ENCODE data around the gene CYP4F22. TPM values are rescaled to one million over a fixed set of nuclear protein-coding genes. Genes with fewer than 3 reads are reported as not detected.
"Not testable (repeated sequence)": the region's sequence is repeated elsewhere in the genome, so short reads cannot be mapped to it uniquely, and the experiment has no call there.

CYP4F22 gene
- total RNA-seq, 4 donors from 2014 or later: 65.3 to 119 (median 96.1) TPM

- intact Hi-C loops (cut with DNase I; ENCODE audit: low total_unique reads): no loop called here
- no peak for TF ChIP-seq CTCF (IDR thresholded peaks at IDR 0.05)
- TF ChIP-seq POLR2A (IDR thresholded peaks at IDR 0.05): no peak
These were observed 6.1 kb upstream of the CYP4F22 start for GRCh38 chr19:15502264-15502663.

GRCh38 chr19:15506074-15506571 is 2.2 kb upstream of the CYP4F22 start:
- intact Hi-C loops (cut with DNase I; ENCODE audit: low total_unique reads): no loop called here

More at GRCh38 chr19:15502264-15502663, 6.1 kb upstream of the CYP4F22 start:
- DNase-seq (ENCODE audit: low spot score in 2 of 2): no peak
- WGBS, 2 donors: 57 to 61% methylated on average over 1 of the region's 1 CpG
- no peak overlapping the region for H3K4me3 ChIP-seq (ENCODE audit: low read depth, poor library complexity, severe bottlenecking)

GRCh38 chr19:15507068-15508034 is 974 bp upstream of the CYP4F22 start:
- intact Hi-C loops (cut with DNase I; ENCODE audit: low total_unique reads): no loop called here
- TF ChIP-seq CTCF (IDR thresholded peaks at IDR 0.05): no peak
- TF ChIP-seq POLR2A (IDR thresholded peaks at IDR 0.05): no peak
- no peak for DNase-seq (ENCODE audit: low spot score in 2 of 2)
- 57 to 64% methylated on average over 14 of the region's 14 CpGs for WGBS, 2 donors
- H3K4me3 ChIP-seq (ENCODE audit: low read depth, poor library complexity, severe bottlenecking): no peak overlapping the region

More at GRCh38 chr19:15506074-15506571, 2.2 kb upstream of the CYP4F22 start:
- 78 to 80% methylated on average over 5 of the region's 5 CpGs for WGBS, 2 donors
- DNase-seq (ENCODE audit: low spot score in 2 of 2): no peak
- TF ChIP-seq CTCF (IDR thresholded peaks at IDR 0.05) (no peak), POLR2A (IDR thresholded peaks at IDR 0.05) (no peak)
- H3K4me3 ChIP-seq (ENCODE audit: low read depth, poor library complexity, severe bottlenecking): no peak overlapping the region

- H3K4me3 ChIP-seq (ENCODE audit: low read depth, poor library complexity, severe bottlenecking): no peak overlapping the region
- no peak for DNase-seq (ENCODE audit: low spot score in 2 of 2)
- intact Hi-C loops (cut with DNase I; ENCODE audit: low total_unique reads): no loop called here
- 61 to 66% methylated on average over 19 of the region's 19 CpGs for WGBS, 2 donors
- TF ChIP-seq POLR2A (IDR thresholded peaks at IDR 0.05): no peak
- TF ChIP-seq CTCF (IDR thresholded peaks at IDR 0.05): no peak
These were observed 3.5 kb downstream of the CYP4F22 start for GRCh38 chr19:15511671-15512424.

- DNase-seq (ENCODE audit: low spot score in 2 of 2); H3K4me3 ChIP-seq (ENCODE audit: low read depth, poor library complexity, severe bottlenecking); intact Hi-C loops (cut with DNase I; ENCODE audit: low total_unique reads): not testable (repeated sequence)
- WGBS, 2 donors: 88% methylated on average over 9 of the region's 9 CpGs
These were observed 6.9 kb downstream of the CYP4F22 start for GRCh38 chr19:15515227-15515625.

GRCh38 chr19:15516363-15516762 is 8.0 kb downstream of the CYP4F22 start:
- no peak for DNase-seq (ENCODE audit: low spot score in 2 of 2)
- H3K4me3 ChIP-seq (ENCODE audit: low read depth, poor library complexity, severe bottlenecking): no peak overlapping the region
- TF ChIP-seq POLR2A (IDR thresholded peaks at IDR 0.05) (no peak), CTCF (IDR thresholded peaks at IDR 0.05) (no peak)
- intact Hi-C loops (cut with DNase I; ENCODE audit: low total_unique reads): no loop called here
- WGBS, 2 donors: 91 to 95% methylated on average over 3 of the region's 3 CpGs
